LNCAP (cell line): ENCODE results near the gene PIGL.

Source experiments
- TF ChIP-seq, protein P1 (sequence below): fragments of 450-650 bp; IDR thresholded peaks from 2 replicates; pipeline ENCODE4 v1.5.1; 2017; ENCODE audit warnings: mild to moderate bottlenecking

Gene PIGL

DNA sequence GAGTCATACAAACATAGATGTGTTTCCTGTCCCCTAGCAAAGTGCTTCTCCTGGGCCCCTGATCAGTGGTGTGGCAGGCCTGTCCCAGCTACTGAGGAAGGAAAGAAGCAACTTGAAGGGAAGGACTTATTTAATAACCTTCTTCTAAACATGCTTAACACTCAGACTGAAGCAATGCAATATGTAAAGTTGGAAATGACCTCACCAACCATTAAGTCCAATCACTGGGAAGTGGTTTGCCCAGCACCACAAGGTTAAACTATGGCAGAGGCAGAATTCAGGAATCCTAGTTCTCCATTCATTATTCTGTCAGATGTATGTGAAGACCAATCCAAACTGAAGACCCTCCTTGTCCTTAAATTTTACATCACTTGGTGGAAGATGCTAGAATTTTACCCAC, 97.2 kb downstream of the PIGL start:
- TF ChIP-seq, protein P1, sequence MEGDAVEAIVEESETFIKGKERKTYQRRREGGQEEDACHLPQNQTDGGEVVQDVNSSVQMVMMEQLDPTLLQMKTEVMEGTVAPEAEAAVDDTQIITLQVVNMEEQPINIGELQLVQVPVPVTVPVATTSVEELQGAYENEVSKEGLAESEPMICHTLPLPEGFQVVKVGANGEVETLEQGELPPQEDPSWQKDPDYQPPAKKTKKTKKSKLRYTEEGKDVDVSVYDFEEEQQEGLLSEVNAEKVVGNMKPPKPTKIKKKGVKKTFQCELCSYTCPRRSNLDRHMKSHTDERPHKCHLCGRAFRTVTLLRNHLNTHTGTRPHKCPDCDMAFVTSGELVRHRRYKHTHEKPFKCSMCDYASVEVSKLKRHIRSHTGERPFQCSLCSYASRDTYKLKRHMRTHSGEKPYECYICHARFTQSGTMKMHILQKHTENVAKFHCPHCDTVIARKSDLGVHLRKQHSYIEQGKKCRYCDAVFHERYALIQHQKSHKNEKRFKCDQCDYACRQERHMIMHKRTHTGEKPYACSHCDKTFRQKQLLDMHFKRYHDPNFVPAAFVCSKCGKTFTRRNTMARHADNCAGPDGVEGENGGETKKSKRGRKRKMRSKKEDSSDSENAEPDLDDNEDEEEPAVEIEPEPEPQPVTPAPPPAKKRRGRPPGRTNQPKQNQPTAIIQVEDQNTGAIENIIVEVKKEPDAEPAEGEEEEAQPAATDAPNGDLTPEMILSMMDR = no peak

DNA sequence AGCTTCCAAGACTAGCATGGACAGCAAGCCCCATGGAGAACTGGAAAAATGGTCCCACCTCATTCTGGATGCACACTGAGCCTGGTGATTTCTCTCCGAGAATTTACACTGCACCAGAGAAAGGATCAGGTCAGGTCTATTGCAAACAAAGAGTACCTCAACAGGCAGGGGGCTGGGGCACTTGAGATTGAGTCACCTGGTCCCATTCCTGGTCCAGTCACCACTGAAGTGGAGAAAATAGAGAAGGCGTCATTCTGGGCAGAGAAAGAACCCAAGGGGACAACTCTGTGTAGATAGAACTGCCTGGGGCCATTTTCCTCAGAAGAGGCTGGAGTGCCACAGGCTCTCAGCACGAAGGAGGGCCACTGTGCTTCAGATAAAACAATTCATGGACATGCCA, 97.8 kb downstream of the PIGL start:
- TF ChIP-seq, protein P1 = no peak

DNA sequence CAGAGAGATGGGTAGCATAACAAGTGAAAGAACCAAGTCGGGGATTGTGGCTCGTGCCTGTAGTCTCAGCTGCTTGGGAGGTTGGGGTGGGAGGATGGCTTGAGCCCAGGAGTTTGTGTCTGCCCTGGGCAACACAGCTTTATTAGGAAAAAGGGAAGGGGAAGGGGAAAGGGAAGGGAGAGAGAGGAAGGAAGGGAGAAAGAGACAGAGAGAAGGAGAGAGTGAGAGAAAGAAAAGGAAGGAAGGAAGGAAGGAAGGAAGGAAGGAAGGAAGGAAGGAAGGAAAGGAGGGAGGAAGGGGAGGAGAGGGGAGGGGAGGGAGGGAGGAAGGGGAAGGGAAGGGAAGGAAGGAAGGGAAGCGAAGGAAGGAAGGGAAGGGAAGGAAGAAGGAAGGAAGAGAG, 103.0 kb downstream of the PIGL start:
- TF ChIP-seq, protein P1 = no peak

DNA sequence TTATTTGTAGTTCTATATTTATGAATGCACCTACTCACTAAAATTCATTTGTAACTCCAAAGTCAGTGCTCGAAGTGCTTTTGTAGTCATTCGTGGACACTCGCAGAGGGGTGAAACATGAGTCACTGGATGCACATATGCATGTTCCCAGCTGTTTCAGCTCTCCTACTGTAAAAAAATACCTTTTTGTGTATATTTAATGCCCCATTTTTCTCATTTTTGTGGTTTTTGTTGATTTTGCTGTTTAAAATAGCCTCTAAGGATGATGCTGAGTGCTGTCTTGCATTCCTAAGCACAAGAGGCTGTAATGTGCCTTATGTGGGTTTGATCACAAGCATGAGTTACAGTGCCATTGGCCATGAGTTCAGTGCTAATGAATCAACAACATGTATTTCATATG, 105.6 kb downstream of the PIGL start:
- TF ChIP-seq, protein P1 = no peak

DNA sequence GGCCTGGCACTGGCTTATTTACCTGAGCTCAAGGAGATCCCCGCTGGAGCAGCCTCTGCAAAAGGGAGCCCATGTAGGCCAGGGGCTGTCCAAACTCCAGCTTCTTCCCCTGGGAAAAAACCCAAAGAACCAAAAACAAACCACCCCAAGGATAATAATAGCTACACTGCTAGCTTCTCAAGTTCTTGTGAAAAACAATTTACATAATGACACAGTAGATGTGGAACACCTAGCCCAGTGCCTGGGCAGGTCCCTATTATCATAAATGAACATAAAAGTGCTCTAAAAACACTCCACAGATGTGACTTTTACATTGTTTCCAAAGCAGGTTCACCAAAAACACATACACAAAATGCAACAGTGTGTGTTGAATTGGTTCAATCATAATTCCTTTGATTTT, 109.0 kb downstream of the PIGL start:
- TF ChIP-seq, protein P1 = no peak

DNA sequence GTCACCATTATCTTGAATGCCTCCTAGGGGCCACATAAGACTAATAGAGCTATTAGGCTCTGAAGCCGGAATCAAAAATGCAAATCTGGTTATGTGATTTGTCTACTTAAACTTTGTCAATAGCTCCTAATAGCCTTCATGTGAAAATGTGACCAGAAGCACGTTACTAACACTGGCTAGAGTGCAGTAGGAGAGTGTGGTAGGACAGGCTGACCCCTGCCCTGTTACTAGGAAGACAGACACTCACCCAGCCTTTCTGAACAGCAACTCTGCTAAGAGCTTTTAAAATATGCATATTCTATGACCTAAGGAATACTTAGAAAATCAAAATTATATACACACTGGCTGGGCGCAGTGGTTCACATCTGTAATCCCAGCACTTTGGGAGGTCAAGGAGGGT, 110.0 kb downstream of the PIGL start:
- TF ChIP-seq, protein P1 = no peak

DNA sequence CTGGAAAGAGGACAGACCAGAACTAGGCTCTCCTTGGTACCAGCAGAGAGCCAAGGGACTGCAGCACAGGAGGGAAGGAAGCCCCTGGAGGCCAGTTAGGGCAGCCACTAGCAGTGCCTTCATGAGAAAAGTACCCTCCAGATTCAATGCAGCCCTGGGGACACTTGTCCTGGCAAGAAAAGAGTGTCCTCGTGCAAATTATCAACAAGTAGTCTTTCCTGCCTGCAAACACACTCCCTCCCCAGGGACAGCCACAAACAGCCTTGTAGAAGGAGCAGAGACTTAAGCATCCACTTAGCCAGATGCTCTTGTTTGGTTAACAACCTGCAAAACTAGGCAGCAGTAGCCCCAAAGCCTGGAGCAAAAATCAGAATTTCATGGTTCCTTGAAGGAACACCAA, 112.0 kb downstream of the PIGL start:
- TF ChIP-seq, protein P1 = no peak

DNA sequence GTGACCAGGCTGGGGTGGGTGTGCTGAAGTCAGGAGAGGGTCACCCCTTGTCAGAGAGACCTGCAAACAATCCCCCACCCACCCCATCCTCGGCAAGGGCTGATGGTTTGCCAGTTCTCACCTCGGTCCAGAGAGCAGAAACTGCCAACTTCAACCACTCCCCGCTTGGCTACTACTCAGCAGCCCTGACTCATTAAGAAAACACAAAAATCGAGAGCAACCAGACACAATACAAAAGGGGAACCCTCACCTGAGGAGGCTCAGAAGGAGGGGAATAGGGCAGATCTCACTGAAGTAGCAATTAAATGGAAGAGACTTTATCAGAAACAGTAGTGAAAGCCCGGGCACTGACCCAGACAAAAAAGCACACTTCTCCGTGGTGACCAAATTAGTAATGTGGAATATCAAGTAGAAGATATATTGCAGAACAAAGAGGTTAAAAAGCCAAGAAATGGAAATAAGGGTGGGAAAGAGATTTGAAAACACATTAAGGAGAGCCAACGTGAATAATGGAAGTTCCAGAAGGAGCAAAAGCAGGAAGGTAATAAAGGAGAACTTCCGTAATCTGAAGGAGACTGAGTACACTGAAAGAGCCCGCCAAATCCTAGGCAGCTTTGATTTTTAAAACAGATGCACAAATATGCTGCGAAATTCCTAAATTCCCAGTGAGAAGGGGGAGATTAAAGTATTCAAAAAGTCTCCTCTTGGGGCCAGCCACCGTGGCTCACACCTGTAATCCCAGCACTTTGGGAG, 112.7 kb downstream of the PIGL start:
- TF ChIP-seq, protein P1 = no peak
